Activated effector memory CD4-positive, alpha-beta T cell treated with Interleukin-2 at 50 U/mL for 16 hours (primary cell): ENCODE measurements around the gene OR14I1.
"Not testable (repeated sequence)": the region's sequence is repeated elsewhere in the genome, so short reads cannot be mapped to it uniquely, and the experiment has no call there.

Experiments used
- DNase-seq: peaks from one replicate; pipeline ENCODE4 v3.0.0-alpha.2; 2020

OR14I1 gene

DNA sequence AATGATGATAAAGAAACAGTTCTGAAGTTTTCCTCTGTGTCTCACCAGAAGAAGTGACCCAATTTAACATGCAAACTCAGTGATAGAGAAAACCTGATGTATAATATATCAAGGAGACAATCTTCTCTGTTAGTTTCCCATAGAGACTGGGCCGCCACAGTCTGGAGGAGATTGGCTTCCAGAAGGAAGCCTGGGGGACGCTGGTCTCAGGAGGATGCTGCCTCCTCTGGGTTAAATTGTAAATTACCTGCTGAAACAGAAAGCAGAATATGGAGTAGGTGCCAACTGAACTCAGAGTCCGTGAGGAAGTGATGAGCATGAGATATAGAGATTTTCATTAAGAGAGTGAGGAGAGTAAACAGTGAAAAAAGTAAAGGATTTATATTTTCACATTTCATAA, 15.8 kb downstream of the OR14I1 start:
- DNase-seq: no peak

- DNase-seq: no peak
These were observed 20.9 kb downstream of the OR14I1 start for GRCh38 chr1:248681651-248682050.

DNA sequence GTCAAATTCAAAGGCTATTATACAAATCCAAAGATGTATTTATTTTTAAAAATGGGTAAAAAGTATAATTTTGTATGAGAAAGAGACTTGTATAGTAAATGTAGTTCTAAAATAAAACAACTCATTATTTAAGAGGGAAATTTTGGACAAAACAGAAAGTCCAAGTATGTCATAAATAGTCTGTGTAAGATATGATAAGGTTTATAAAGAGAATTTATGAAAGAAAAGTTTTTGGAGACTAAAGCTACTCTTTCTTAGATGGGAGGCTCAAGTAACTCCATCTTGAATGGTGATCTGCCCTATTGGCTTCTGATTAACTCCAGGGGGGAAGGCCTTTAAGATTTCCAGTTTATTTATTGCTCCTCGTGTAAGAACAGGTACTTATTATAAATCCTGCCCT, 32.6 kb downstream of the OR14I1 start:
- no peak for DNase-seq

DNA sequence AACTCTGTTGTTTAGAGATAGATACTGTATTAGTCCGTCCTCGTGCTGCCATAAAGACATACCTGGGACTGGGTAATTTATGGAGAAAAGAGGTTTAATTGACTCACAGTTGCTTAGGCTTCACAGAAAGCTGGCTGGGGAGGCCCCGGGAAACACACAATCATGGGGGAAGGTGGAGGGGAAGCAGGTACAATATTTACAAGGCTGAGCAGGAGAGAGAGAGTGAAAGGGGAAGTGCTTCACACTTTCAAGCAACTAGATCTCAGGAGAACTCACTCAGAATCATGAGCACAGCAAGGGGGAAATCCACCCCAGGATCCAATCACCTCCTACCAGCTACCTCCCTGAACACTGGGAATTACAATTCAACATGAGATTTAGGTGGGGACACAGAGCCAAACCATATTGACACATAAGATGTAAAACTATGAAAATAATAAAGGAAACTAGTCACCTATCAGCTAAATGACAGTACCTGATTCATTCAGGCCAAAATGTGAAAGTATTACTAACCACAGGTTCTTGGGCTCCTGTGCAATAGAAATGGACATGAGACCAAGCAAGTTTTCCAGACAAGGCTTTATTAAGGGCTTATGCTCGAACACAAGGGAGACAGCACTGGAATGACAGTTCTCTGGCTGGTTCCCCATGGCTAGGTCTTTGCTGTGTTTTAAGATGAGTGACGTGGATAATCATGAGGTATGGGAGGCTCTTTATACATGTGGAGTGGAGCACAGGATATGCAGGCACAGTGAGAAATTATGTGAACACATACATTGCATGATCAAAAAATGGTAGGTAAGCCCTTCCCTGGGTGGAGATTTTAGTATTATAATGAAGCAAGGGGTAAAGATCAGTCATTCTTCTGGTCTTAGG, 38.9 kb downstream of the OR14I1 start:
- DNase-seq: not testable (repeated sequence)

DNA sequence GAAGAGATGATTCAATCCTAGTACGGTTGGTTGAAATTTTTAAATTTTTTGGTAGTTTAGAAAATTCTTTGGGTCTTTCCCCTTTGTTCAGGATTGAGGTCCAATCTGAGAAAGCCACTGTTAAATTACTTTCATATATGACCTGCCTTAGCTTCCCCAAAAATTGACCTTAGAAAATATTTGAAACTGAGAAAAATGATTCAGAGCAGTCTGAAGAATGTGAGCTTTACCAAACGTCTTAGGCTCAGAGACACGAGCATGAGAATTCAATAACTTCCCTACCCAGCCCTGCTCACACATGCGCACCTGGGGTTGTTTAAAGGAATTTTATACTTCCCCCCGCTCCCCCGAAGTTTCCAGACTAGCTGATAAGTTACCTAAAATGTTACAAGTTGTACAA, 45.8 kb downstream of the OR14I1 start:
- DNase-seq: not testable (repeated sequence)

DNA sequence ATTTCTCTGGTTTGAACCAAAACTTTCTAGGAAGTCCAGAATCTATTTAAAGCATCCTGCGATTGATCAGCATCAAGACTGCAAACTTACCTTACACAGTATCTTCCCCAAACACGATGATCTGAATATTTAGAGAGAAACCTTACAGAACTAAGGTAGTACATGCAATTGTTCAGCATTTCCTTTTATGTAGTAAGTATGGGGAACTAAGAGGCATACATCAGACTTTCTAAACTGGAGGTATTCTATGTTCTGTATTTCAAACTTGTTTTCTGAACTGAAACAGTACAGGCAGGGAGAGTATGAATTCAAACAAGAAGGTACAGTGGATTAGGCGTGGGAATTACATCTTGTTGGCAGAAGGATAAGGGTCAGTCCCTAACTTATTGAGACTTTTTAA, 47.2 kb downstream of the OR14I1 start, which contains the start of gene OR2T27:
OR2T27 (minus strand) TSS at position 175 of the 400 bp plus-strand sequence. CDS start 4,644 bp downstream, outside the sequence.
- not testable (repeated sequence) for DNase-seq
